GM23338 (cell line): Measurements from ENCODE around the gene UTP4. TPM values are rescaled to one million over a fixed set of nuclear protein-coding genes. Genes with fewer than 3 reads are reported as not detected.

Source experiments
- ATAC-seq: fragments of 200-7000 bp; cut with Tn5 transposase; 3 replicates; pipeline ENCODE4 v1.9.1; 2020
- DNase-seq: peaks from one replicate; pipeline ENCODE4 v3.0.0-alpha.2; 2015; ENCODE audit warnings: low spot score
- H2AFZ ChIP-seq: fragments of 200-600 bp; sonication (generic); 2 replicates; pipeline ENCODE4 v1.8.0; 2016; ENCODE audit warnings: antibody characterized with exemption, mild to moderate bottlenecking, moderate library complexity
- H3F3A ChIP-seq: fragments of 200-600 bp; sonication (generic); replicated peaks from 2 replicates; pipeline ENCODE4 v1.8.0; 2017; ENCODE audit warnings: antibody characterized with exemption, mixed run types, low read depth
- H3K27ac ChIP-seq: fragments of 200-600 bp; sonication (generic); 2 replicates; pipeline ENCODE4 v1.6.1; 2016; ENCODE audit warnings: low read depth
- H3K27me3 ChIP-seq: fragments of 200-600 bp; sonication (generic); 2 replicates; pipeline ENCODE4 v1.8.0; 2016; ENCODE audit warnings: mild to moderate bottlenecking, mixed run types, moderate library complexity; ENCODE audit not compliant: insufficient read depth
- H3K36me3 ChIP-seq: fragments of 200-600 bp; sonication (generic); 2 replicates; pipeline ENCODE4 v1.8.0; 2016; ENCODE audit warnings: mild to moderate bottlenecking; ENCODE audit not compliant: insufficient read depth
- H3K4me1 ChIP-seq: fragments of 200-600 bp; sonication (generic); 2 replicates; pipeline ENCODE4 v1.8.0; 2016; ENCODE audit warnings: mild to moderate bottlenecking, moderate library complexity; ENCODE audit not compliant: insufficient read depth
- H3K4me2 ChIP-seq: fragments of 200-600 bp; sonication (generic); 2 replicates; pipeline ENCODE4 v1.7.1; 2017; ENCODE audit warnings: mixed run types
- H3K4me3 ChIP-seq: fragments of 200-600 bp; sonication (generic); 2 replicates; pipeline ENCODE4 v1.6.1; 2016; ENCODE audit warnings: mixed run types
- H3K79me2 ChIP-seq: fragments of 200-600 bp; sonication (generic); replicated peaks from 2 replicates; pipeline ENCODE4 v1.8.0; 2017; ENCODE audit warnings: mild to moderate bottlenecking; ENCODE audit not compliant: insufficient read depth
- H3K9me2 ChIP-seq: fragments of 200-600 bp; sonication (generic); 2 replicates; pipeline ENCODE4 v1.8.0; 2017; ENCODE audit not compliant: insufficient read depth
- H4K20me1 ChIP-seq: fragments of 200-600 bp; sonication (generic); replicated peaks from 2 replicates; pipeline ENCODE4 v1.8.0; 2017; ENCODE audit warnings: mild to moderate bottlenecking; ENCODE audit not compliant: insufficient read depth
- H3K27ac Mint-ChIP-seq: 2 replicates; pipeline ENCODE4 v1.8.0; 2020; ENCODE audit warnings: inconsistent platforms, mild to moderate bottlenecking, moderate library complexity, mixed read lengths
- H3K27me3 Mint-ChIP-seq: 3 replicates; pipeline ENCODE4 v1.8.0; 2022; ENCODE audit warnings: low read depth, mild to moderate bottlenecking, moderate library complexity, mixed read lengths, inconsistent platforms; ENCODE audit not compliant: insufficient read depth, poor library complexity
- H3K36me3 Mint-ChIP-seq: 3 replicates; pipeline ENCODE4 v1.8.0; 2021; ENCODE audit warnings: low read depth, mild to moderate bottlenecking, inconsistent platforms, moderate library complexity, mixed read lengths
- H3K4me1 Mint-ChIP-seq: 3 replicates; pipeline ENCODE4 v1.8.0; 2020; ENCODE audit warnings: mild to moderate bottlenecking, inconsistent platforms, mixed read lengths
- H3K4me3 Mint-ChIP-seq: 3 replicates; pipeline ENCODE4 v1.8.0; 2021; ENCODE audit warnings: moderate library complexity, mild to moderate bottlenecking, inconsistent platforms, mixed read lengths
- H3K9me3 Mint-ChIP-seq: 3 replicates; pipeline ENCODE4 v1.8.0; 2020; ENCODE audit warnings: moderate library complexity, mild to moderate bottlenecking, inconsistent platforms, mixed read lengths
- CREB1 ChIP-seq: fragments of 250-450 bp; sonication (Bioruptor Pico); IDR thresholded peaks from 2 replicates; pipeline ENCODE4 v1.5.0; 2020; ENCODE audit warnings: low read depth, mild to moderate bottlenecking, moderate library complexity
- CTCF ChIP-seq, 2 experiments: fragments of 200-600 bp in 1 of 2; sonication (generic) in 1 of 2; conservative IDR thresholded peaks; 2 replicates each; pipeline versions ENCODE4 v1.5.1 to v1.6.1; 2016 to 2017; ENCODE audit warnings: antibody characterized with exemption in 2 of 2, low read depth in 2 of 2, mild to moderate bottlenecking in 2 of 2, moderate library complexity in 1 of 2
- ETS1 ChIP-seq: IDR thresholded peaks from 2 replicates; pipeline ENCODE4 v1.6.1; 2016; ENCODE audit warnings: antibody characterized with exemption
- EZH2 ChIP-seq: fragments of 200-600 bp; sonication (generic); IDR thresholded peaks from one replicate; pipeline ENCODE4 v1.8.0; 2017; ENCODE audit warnings: antibody characterized with exemption, mild to moderate bottlenecking, low read depth; ENCODE audit not compliant: unreplicated experiment
- EZH2phosphoT487 ChIP-seq: fragments of 200-600 bp; sonication (generic); IDR thresholded peaks from one replicate; pipeline ENCODE4 v1.8.1; 2018; ENCODE audit warnings: antibody characterized with exemption; ENCODE audit not compliant: unreplicated experiment
- JUNB ChIP-seq: IDR thresholded peaks from one replicate; pipeline ENCODE4 v1.6.1; 2016; ENCODE audit warnings: antibody characterized with exemption; ENCODE audit not compliant: unreplicated experiment
- NANOG ChIP-seq: IDR thresholded peaks from 2 replicates; pipeline ENCODE4 v1.6.1; 2016; ENCODE audit warnings: antibody characterized with exemption, borderline replicate concordance
- POLR2AphosphoS5 ChIP-seq: IDR thresholded peaks from 2 replicates; pipeline ENCODE4 v1.6.1; 2016; ENCODE audit warnings: antibody characterized with exemption, low read depth
- STAT1 ChIP-seq: IDR thresholded peaks from one replicate; pipeline ENCODE4 v1.6.1; 2016; ENCODE audit warnings: antibody characterized with exemption; ENCODE audit not compliant: unreplicated experiment
- ZNF114 ChIP-seq: fragments of 250-450 bp; sonication (Bioruptor Pico); IDR thresholded peaks from 2 replicates; pipeline ENCODE4 v1.5.0; 2020; ENCODE audit warnings: mild to moderate bottlenecking, moderate library complexity
- ZNF331 ChIP-seq: fragments of 250-450 bp; sonication (Bioruptor Pico); IDR thresholded peaks from 2 replicates; pipeline ENCODE4 v1.5.0; 2020; ENCODE audit warnings: low read depth, mild to moderate bottlenecking, moderate library complexity
- ZNF462 ChIP-seq: fragments of 250-450 bp; sonication (Bioruptor Pico); IDR thresholded peaks from 2 replicates; pipeline ENCODE4 v1.5.0; 2020; ENCODE audit warnings: mild to moderate bottlenecking, moderate library complexity
- polyA plus RNA-seq: library from polyadenylated mRNA; unstranded; fragments of >200 nt; fragmentation: Nextera tagmentation; extraction: Ambion mirVana; gene quantifications from 2 replicates; pipeline ENCODE4 v1.2.1, GENCODE V29; 2016
- total RNA-seq: library from RNA; depleted of rRNA; stranded (reverse); fragments of >200 nt; shearing (Covaris generic); gene quantifications from 2 replicates; pipeline ENCODE4 v1.2.3, GENCODE V29; 2014
- TF ChIP-seq, protein P1 (sequence below): IDR thresholded peaks from one replicate; pipeline ENCODE4 v1.6.1; 2018; ENCODE audit warnings: antibody characterized with exemption; ENCODE audit not compliant: unreplicated experiment

UTP4 gene
- total and polyA plus RNA-seq, 2 experiments from 2014 or later: 63.2 to 66.6 TPM

DNA sequence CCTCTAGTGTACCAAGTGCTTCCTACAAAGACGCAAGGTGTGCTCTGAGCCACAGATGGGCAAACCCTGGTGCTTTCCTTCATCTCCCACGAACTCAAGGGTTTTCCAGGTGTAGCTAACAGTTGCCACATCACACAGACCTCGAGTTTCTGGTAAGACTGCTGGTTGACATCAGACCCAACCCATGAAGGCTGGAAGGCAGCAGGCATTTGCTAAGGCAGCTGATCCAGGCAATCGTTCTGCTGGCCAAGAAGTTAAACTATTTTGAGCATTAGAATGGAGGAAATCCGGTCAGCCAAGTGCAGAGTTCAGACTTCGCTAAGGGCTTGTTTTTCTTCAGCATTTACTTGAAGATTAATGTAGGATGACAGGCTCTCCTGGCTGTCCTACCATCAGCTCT lies 15.5 kb upstream of the UTP4 start:
- Mint-ChIP-seq H3K27ac (no peak overlapping the region), H3K9me3 (peaks cover 3% of the 10 kb centered on the region; the same call in 1 of the 3 replicates), H3K4me1 (peaks cover 12% of the 10 kb centered on the region), H3K27me3 (peaks cover 7% of the 10 kb centered on the region), H3K36me3 (peaks cover 97% of the 10 kb centered on the region), H3K4me3 (no peak overlapping the region)
- no peak for DNase-seq
- H3K79me2 ChIP-seq: peaks cover 8% of the 10 kb centered on the region
- peaks cover 59% of the 10 kb centered on the region for H3F3A ChIP-seq
- no peak for ATAC-seq
- no peak overlapping the region for H3K4me3 ChIP-seq
- peak overlapping the region; percentile 57 for H3K27ac ChIP-seq
- H3K9me2 ChIP-seq: no peaks in the 10 kb centered on the region
- H4K20me1 ChIP-seq: peaks cover 17% of the 10 kb centered on the region
- no peak overlapping the region for H2AFZ ChIP-seq
- H3K4me2 ChIP-seq: no peak overlapping the region
- TF ChIP-seq JUNB: no peak
- TF ChIP-seq NANOG: no peak
- no peak for TF ChIP-seq ETS1
- TF ChIP-seq ZNF114 (CRISPR knock-in tag): no peak
- no peak for TF ChIP-seq STAT1
- no peak for TF ChIP-seq ZNF331 (CRISPR knock-in tag)
- TF ChIP-seq CREB1: no peak
- TF ChIP-seq EZH2: no peak
- no peak for TF ChIP-seq EZH2phosphoT487
- no peak for TF ChIP-seq POLR2AphosphoS5
- no peak for TF ChIP-seq CTCF (conservative IDR thresholded peaks at IDR 0.05; ENCODE audit: low read depth in 2 of 2)
- TF ChIP-seq, protein P1, sequence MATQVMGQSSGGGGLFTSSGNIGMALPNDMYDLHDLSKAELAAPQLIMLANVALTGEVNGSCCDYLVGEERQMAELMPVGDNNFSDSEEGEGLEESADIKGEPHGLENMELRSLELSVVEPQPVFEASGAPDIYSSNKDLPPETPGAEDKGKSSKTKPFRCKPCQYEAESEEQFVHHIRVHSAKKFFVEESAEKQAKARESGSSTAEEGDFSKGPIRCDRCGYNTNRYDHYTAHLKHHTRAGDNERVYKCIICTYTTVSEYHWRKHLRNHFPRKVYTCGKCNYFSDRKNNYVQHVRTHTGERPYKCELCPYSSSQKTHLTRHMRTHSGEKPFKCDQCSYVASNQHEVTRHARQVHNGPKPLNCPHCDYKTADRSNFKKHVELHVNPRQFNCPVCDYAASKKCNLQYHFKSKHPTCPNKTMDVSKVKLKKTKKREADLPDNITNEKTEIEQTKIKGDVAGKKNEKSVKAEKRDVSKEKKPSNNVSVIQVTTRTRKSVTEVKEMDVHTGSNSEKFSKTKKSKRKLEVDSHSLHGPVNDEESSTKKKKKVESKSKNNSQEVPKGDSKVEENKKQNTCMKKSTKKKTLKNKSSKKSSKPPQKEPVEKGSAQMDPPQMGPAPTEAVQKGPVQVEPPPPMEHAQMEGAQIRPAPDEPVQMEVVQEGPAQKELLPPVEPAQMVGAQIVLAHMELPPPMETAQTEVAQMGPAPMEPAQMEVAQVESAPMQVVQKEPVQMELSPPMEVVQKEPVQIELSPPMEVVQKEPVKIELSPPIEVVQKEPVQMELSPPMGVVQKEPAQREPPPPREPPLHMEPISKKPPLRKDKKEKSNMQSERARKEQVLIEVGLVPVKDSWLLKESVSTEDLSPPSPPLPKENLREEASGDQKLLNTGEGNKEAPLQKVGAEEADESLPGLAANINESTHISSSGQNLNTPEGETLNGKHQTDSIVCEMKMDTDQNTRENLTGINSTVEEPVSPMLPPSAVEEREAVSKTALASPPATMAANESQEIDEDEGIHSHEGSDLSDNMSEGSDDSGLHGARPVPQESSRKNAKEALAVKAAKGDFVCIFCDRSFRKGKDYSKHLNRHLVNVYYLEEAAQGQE: no peak
- TF ChIP-seq ZNF462: no peak
- H3K27me3 ChIP-seq: no peaks in the 10 kb centered on the region
- H3K4me1 ChIP-seq: peaks cover 4% of the 10 kb centered on the region; the same call in 1 of the 2 replicates
- peaks cover 59% of the 10 kb centered on the region for H3K36me3 ChIP-seq
